ENCODE data around the gene BABAM2. TPM values are rescaled to one million over a fixed set of nuclear protein-coding genes. Genes with fewer than 3 reads are reported as not detected.

The BABAM2 gene
- polyA plus RNA-seq, 3 donors, result 33.2 to 52.8 (median 49.3) TPM

DNA sequence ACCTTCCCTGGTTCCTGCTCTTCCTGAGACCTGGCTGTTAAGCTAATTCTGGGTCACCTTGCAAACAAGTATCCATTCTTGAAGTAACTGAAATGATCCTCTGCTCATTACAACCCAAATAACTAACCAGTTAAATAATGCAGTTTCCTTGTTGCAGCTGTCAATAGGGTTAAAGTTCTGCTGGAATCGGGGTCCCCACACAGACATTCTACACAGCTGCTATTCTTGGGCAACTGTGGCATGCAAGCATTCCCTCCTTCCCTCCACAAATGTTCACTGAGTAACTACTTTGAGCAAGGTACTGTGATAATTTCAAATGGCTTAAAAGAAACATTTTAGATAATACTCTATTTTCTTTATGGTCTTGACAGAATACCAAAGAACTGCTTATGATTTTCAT, 17.4 kb upstream of the BABAM2 start:
- Mint-ChIP-seq H3K27ac (no peak overlapping the region), H3K9me3 (peaks cover 3 to 16% (median 10%) of the 10 kb centered on the region in 7 donors), H3K4me3 (no peak overlapping the region), H3K27me3 (ENCODE audit: low read depth in 3 of 3) (peaks cover 0 to 1% (median 1%) of the 10 kb centered on the region in 3 donors), H3K36me3 (peaks cover 4 to 12% of the 10 kb centered on the region in 2 donors), H3K4me1 (peaks cover 8% of the 10 kb centered on the region)
- Histone ChIP-seq H3K9ac (ENCODE audit: insufficient read depth, low read length, poor library complexity, severe bottlenecking) (no peak overlapping the region), H3K4me2 (replicated peaks; ENCODE audit: extremely low read depth, low read length, poor library complexity, severe bottlenecking) (no peak overlapping the region), H3K9me3 (replicated peaks in 1 of 2; ENCODE audit: control insufficient read depth in 1 of 2, insufficient read depth in 1 of 2, low read length in 2 of 2) (peaks cover 0 to 9% of the 10 kb centered on the region in 2 donors), H4K20me1 (ENCODE audit: insufficient read depth, low read length) (no peaks in the 10 kb centered on the region), H3K36me3 (replicated peaks in 1 of 2; ENCODE audit: control insufficient read depth in 1 of 2, insufficient read depth in 2 of 2, low read length in 2 of 2) (no peaks in the 10 kb centered on the region), H3K79me2 (ENCODE audit: insufficient read depth, low read length) (no peaks in the 10 kb centered on the region), H3K27me3 (ENCODE audit: control insufficient read depth in 2 of 2, insufficient read depth in 2 of 2, low read length in 2 of 2) (no peaks in the 10 kb centered on the region), H3K4me1 (ENCODE audit: control insufficient read depth in 1 of 2, insufficient read depth in 2 of 2, low read length in 2 of 2) (no peaks in the 10 kb centered on the region), H3K27ac (ENCODE audit: low read depth in 1 of 2, low read length in 2 of 2) (no peak overlapping the region), H2AFZ (ENCODE audit: insufficient read depth, low read depth, low read length, poor library complexity, severe bottlenecking) (no peak overlapping the region), H3K4me3 (replicated peaks in 1 of 3; ENCODE audit: low read depth in 2 of 3, low read length in 3 of 3) (no peak overlapping the region)
- WGBS (ENCODE audit: insufficient coverage), result no CpG with 5 or more reads among the region's 1 CpG
- DNase-seq, result no peak
- intact Hi-C loops (cut with micrococcal nuclease), result no loop called here
- TF ChIP-seq CTCF (IDR thresholded peaks at IDR 0.05), result no peak

GRCh38 chr2:27875089-27875881, 15.2 kb upstream of the BABAM2 start:
- Mint-ChIP-seq H3K27ac (peak overlapping the region in 1 of 7 donors; percentile 10), H3K27me3 (ENCODE audit: low read depth in 3 of 3) (peaks cover 0 to 1% (median 1%) of the 10 kb centered on the region in 3 donors), H3K4me1 (peaks cover 7% of the 10 kb centered on the region), H3K36me3 (peaks cover 10 to 14% of the 10 kb centered on the region in 2 donors), H3K4me3 (no peak overlapping the region), H3K9me3 (peaks cover 12 to 25% (median 20%) of the 10 kb centered on the region in 7 donors)
- Histone ChIP-seq H3K4me1 (ENCODE audit: control insufficient read depth in 1 of 2, insufficient read depth in 2 of 2, low read length in 2 of 2) (no peaks in the 10 kb centered on the region), H3K36me3 (replicated peaks in 1 of 2; ENCODE audit: control insufficient read depth in 1 of 2, insufficient read depth in 2 of 2, low read length in 2 of 2) (no peaks in the 10 kb centered on the region), H3K4me3 (replicated peaks in 1 of 3; ENCODE audit: low read depth in 2 of 3, low read length in 3 of 3) (no peak overlapping the region), H3K9me3 (replicated peaks in 1 of 2; ENCODE audit: control insufficient read depth in 1 of 2, insufficient read depth in 1 of 2, low read length in 2 of 2) (peaks cover 0 to 9% of the 10 kb centered on the region in 2 donors), H3K27ac (ENCODE audit: low read depth in 1 of 2, low read length in 2 of 2) (no peak overlapping the region), H4K20me1 (ENCODE audit: insufficient read depth, low read length) (no peaks in the 10 kb centered on the region), H3K79me2 (ENCODE audit: insufficient read depth, low read length) (no peaks in the 10 kb centered on the region), H3K9ac (ENCODE audit: insufficient read depth, low read length, poor library complexity, severe bottlenecking) (no peak overlapping the region), H2AFZ (ENCODE audit: insufficient read depth, low read depth, low read length, poor library complexity, severe bottlenecking) (no peak overlapping the region), H3K27me3 (ENCODE audit: control insufficient read depth in 2 of 2, insufficient read depth in 2 of 2, low read length in 2 of 2) (no peaks in the 10 kb centered on the region), H3K4me2 (replicated peaks; ENCODE audit: extremely low read depth, low read length, poor library complexity, severe bottlenecking) (no peak overlapping the region)
- no CpG with 5 or more reads among the region's 9 CpGs for WGBS (ENCODE audit: insufficient coverage)
- DNase-seq, result no peak
- TF ChIP-seq CTCF (IDR thresholded peaks at IDR 0.05), result no peak
- intact Hi-C loops (cut with micrococcal nuclease), result no loop called here
